Fibroblast of lung (primary cell): ENCODE measurements around the gene DENND1A. TPM values are rescaled to one million over a fixed set of nuclear protein-coding genes. Genes with fewer than 3 reads are reported as not detected.
A peak's percentile ranks its signal among the peaks of the same experiment; 100 is the strongest.

Experiments used
- DNase-seq, 2 donors: peaks; one replicate each; pipeline versions ENCODE4 v3.0.0 to v3.0.0-alpha.2; 2010; ENCODE audit warnings: low read depth in 2 of 2
- H2AFZ ChIP-seq: 2 replicates; pipeline ENCODE4 v1.5.1; 2012; ENCODE audit warnings: low read length, control low read depth, inconsistent platforms
- H3K27ac ChIP-seq: 2 replicates; pipeline ENCODE4 v1.5.1; 2011; ENCODE audit warnings: low read length, control low read depth; ENCODE audit not compliant: insufficient read depth
- H3K27me3 ChIP-seq: 2 replicates; pipeline ENCODE4 v1.5.1; 2011; ENCODE audit warnings: mild to moderate bottlenecking, low read length; ENCODE audit not compliant: control insufficient read depth, insufficient read depth
- H3K36me3 ChIP-seq: 2 replicates; pipeline ENCODE4 v1.5.1; 2011; ENCODE audit warnings: low read length; ENCODE audit not compliant: control insufficient read depth, insufficient read depth
- H3K4me1 ChIP-seq: 2 replicates; pipeline ENCODE4 v1.5.1; 2011; ENCODE audit warnings: low read length; ENCODE audit not compliant: control insufficient read depth, insufficient read depth; ENCODE audit errors: extremely low read depth
- H3K4me2 ChIP-seq: 2 replicates; pipeline ENCODE4 v1.5.1; 2011; ENCODE audit warnings: low read length, control low read depth; ENCODE audit not compliant: insufficient read depth; ENCODE audit errors: extremely low read depth
- H3K4me3 ChIP-seq, 4 experiments: fragments of 200-600 bp in 1 of 4; sonication (generic) in 1 of 4; replicated peaks in 1 of 4; 2 replicates each; pipeline ENCODE4 v1.5.1; 2011 to 2016; ENCODE audit warnings: low read length in 4 of 4, low read depth in 3 of 4, mild to moderate bottlenecking in 3 of 4, control low read depth in 2 of 4, inconsistent platforms in 1 of 4, mixed read lengths in 1 of 4; ENCODE audit not compliant: insufficient read depth in 1 of 4; ENCODE audit errors: control extremely low read depth in 1 of 4
- H3K79me2 ChIP-seq: 2 replicates; pipeline ENCODE4 v1.5.1; 2012; ENCODE audit warnings: mild to moderate bottlenecking, low read length, inconsistent platforms; ENCODE audit not compliant: control insufficient read depth, insufficient read depth
- H3K9ac ChIP-seq: 2 replicates; pipeline ENCODE4 v1.5.1; 2011; ENCODE audit warnings: mild to moderate bottlenecking, low read length, control low read depth; ENCODE audit not compliant: insufficient read depth
- H3K9me3 ChIP-seq: 2 replicates; pipeline ENCODE4 v1.5.1; 2012; ENCODE audit warnings: low read depth, low read length; ENCODE audit not compliant: control insufficient read depth, insufficient read depth
- H4K20me1 ChIP-seq: 2 replicates; pipeline ENCODE4 v1.5.1; 2011; ENCODE audit warnings: low read length; ENCODE audit not compliant: control insufficient read depth, insufficient read depth; ENCODE audit errors: extremely low read depth
- EZH2 ChIP-seq: IDR thresholded peaks from 2 replicates; pipeline ENCODE4 v1.5.1; 2012; ENCODE audit warnings: low read length, control low read depth, mild to moderate bottlenecking; ENCODE audit errors: missing control alignments
- polyA plus RNA-seq, 2 donors: library from polyadenylated mRNA; depleted of rRNA in 1 of 2; stranded (reverse) in 1 of 2; unstranded in 1 of 2; fragments of >200 nt; gene quantifications; 2 replicates each; pipeline ENCODE4 v1.2.1, GENCODE V29; 2011 to 2012; ENCODE audit warnings: missing spikeins in 1 of 2
- total RNA-seq: library from RNA; depleted of rRNA; stranded (reverse); fragments of >200 nt; gene quantifications from 2 replicates; pipeline ENCODE4 v1.2.1, GENCODE V29; 2014
- TF ChIP-seq, protein P1 (sequence below), 2 donors: IDR thresholded peaks in 1 of 2; conservative IDR thresholded peaks in 1 of 2; 1 replicate in 1 of 2; 2 replicates in 1 of 2; pipeline ENCODE4 v1.5.1; 2011 to 2012; ENCODE audit warnings: low read length in 2 of 2, control low read depth in 1 of 2, inconsistent platforms in 1 of 2, low read depth in 1 of 2, mild to moderate bottlenecking in 1 of 2

DENND1A gene
- total and polyA plus RNA-seq, 2 donors (not counting 1 experiment from before 2014, with no cell fraction given), result 13.0 to 18.3 TPM

DNA sequence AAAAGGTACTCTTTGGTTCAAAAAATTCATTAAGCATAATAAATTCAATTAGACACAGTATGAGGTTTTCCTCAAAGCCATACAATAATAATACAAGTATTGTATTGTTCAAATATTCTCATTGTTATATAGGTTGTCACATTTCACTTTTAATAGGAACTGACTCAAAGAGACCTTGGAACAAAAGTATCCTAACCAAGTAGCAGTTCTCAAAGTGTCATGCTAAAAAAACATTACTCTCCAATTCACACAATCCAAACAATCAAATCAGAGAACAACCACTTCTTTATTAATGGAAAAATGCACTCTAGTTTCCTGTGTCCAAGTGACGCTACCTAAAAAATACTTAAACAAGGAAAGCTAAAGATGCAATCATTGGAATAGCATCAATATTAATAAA, 115.4 kb downstream of the DENND1A start:
- Histone ChIP-seq H3K4me2 (no peak overlapping the region), H3K4me1 (no peaks in the 10 kb centered on the region)
- TF ChIP-seq EZH2, result no peak
- TF ChIP-seq, protein P1, sequence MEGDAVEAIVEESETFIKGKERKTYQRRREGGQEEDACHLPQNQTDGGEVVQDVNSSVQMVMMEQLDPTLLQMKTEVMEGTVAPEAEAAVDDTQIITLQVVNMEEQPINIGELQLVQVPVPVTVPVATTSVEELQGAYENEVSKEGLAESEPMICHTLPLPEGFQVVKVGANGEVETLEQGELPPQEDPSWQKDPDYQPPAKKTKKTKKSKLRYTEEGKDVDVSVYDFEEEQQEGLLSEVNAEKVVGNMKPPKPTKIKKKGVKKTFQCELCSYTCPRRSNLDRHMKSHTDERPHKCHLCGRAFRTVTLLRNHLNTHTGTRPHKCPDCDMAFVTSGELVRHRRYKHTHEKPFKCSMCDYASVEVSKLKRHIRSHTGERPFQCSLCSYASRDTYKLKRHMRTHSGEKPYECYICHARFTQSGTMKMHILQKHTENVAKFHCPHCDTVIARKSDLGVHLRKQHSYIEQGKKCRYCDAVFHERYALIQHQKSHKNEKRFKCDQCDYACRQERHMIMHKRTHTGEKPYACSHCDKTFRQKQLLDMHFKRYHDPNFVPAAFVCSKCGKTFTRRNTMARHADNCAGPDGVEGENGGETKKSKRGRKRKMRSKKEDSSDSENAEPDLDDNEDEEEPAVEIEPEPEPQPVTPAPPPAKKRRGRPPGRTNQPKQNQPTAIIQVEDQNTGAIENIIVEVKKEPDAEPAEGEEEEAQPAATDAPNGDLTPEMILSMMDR (conservative IDR thresholded peaks at IDR 0.05 in 1 of 2, IDR thresholded peaks at IDR 0.05 in 1 of 2; ENCODE audit: low read depth in 1 of 2, low read length in 2 of 2), result no peak

DNA sequence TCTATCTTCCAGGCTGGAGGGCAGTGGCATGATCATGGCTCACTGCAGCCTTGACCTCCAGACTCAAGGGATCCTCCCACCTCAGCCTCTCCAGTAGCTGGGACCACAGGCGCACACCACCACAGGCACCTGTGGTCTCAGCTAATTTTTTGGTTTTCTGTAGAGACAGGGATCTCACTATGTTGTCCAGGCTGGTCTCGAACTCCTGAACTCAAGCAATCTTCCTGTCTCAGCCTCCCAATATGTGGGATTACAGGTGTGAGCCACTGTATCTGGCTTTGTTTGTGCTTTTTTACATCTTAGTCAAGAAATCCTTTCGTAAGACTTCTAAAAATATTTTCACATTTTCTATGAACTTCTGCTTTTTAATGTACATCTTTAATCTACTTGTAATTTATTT, 116.9 kb downstream of the DENND1A start:
- DNase-seq, result no peak
- no peak overlapping the region for H2AFZ ChIP-seq
- no peak overlapping the region for H3K4me2 ChIP-seq

More for the DNA sequence above, 115.4 kb downstream of the DENND1A start:
- DNase-seq, result no peak
- Histone ChIP-seq H4K20me1 (no peaks in the 10 kb centered on the region), H3K27ac (no peak overlapping the region), H3K4me3 (no peak overlapping the region), H3K27me3 (no peaks in the 10 kb centered on the region), H3K9ac (no peak overlapping the region), H3K79me2 (no peaks in the 10 kb centered on the region), H3K36me3 (no peaks in the 10 kb centered on the region), H3K9me3 (no peaks in the 10 kb centered on the region), H2AFZ (no peak overlapping the region)

DNA sequence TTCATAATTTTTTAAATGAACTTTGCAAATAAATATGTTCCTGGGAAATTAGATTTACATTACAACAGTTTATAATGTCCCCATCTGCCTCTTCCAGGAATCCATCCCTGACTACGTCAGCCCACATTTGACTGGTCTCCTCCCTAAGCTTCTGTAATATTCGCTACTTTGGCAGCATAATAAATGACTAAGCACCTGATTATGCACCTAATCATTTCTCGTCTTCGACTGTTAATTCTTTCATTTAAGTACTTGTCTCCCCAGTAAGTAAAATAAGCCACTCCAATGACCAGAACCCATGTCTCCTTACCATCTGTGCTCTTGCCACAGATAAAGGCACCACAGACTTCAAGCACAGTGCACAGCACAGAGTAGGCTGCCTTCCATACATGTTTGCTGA, 122.7 kb downstream of the DENND1A start:
- TF ChIP-seq EZH2, result no peak
- TF ChIP-seq, protein P1 (conservative IDR thresholded peaks at IDR 0.05 in 1 of 2, IDR thresholded peaks at IDR 0.05 in 1 of 2; ENCODE audit: low read depth in 1 of 2, low read length in 2 of 2), result no peak
- H3K79me2 ChIP-seq, result no peaks in the 10 kb centered on the region
- no peak overlapping the region for H3K4me3 ChIP-seq
- H2AFZ ChIP-seq, result no peak overlapping the region
- peak in 1 of 2 donors; percentile 70 for DNase-seq
- H3K27me3 ChIP-seq, result no peaks in the 10 kb centered on the region
- H3K4me1 ChIP-seq, result no peaks in the 10 kb centered on the region
- no peak overlapping the region for H3K27ac ChIP-seq
- H3K36me3 ChIP-seq, result no peaks in the 10 kb centered on the region
- no peak overlapping the region for H3K4me2 ChIP-seq
- H3K9ac ChIP-seq, result no peak overlapping the region
- no peaks in the 10 kb centered on the region for H3K9me3 ChIP-seq
- no peaks in the 10 kb centered on the region for H4K20me1 ChIP-seq

More for the DNA sequence above, 116.9 kb downstream of the DENND1A start:
- no peaks in the 10 kb centered on the region for H3K4me1 ChIP-seq
- no peaks in the 10 kb centered on the region for H4K20me1 ChIP-seq
- no peaks in the 10 kb centered on the region for H3K36me3 ChIP-seq
- TF ChIP-seq, protein P1 (conservative IDR thresholded peaks at IDR 0.05 in 1 of 2, IDR thresholded peaks at IDR 0.05 in 1 of 2; ENCODE audit: low read depth in 1 of 2, low read length in 2 of 2), result no peak
- no peak for TF ChIP-seq EZH2
- H3K4me3 ChIP-seq, result no peak overlapping the region
- H3K79me2 ChIP-seq, result no peaks in the 10 kb centered on the region
- no peak overlapping the region for H3K27ac ChIP-seq
- no peaks in the 10 kb centered on the region for H3K9me3 ChIP-seq
- H3K27me3 ChIP-seq, result no peaks in the 10 kb centered on the region
- H3K9ac ChIP-seq, result no peak overlapping the region
